NCI-H524 treated with DMSO at 0.1 percent for 48 hours (cell line): Measurements from ENCODE around the gene MT1H.
A peak's percentile ranks its signal among the peaks of the same experiment; 100 is the strongest.

Experiments used
- DNase-seq: peaks from one replicate; lab custom pipeline; 2025; lab: John Stamatoyannopoulos, UW

Gene MT1H

DNA sequence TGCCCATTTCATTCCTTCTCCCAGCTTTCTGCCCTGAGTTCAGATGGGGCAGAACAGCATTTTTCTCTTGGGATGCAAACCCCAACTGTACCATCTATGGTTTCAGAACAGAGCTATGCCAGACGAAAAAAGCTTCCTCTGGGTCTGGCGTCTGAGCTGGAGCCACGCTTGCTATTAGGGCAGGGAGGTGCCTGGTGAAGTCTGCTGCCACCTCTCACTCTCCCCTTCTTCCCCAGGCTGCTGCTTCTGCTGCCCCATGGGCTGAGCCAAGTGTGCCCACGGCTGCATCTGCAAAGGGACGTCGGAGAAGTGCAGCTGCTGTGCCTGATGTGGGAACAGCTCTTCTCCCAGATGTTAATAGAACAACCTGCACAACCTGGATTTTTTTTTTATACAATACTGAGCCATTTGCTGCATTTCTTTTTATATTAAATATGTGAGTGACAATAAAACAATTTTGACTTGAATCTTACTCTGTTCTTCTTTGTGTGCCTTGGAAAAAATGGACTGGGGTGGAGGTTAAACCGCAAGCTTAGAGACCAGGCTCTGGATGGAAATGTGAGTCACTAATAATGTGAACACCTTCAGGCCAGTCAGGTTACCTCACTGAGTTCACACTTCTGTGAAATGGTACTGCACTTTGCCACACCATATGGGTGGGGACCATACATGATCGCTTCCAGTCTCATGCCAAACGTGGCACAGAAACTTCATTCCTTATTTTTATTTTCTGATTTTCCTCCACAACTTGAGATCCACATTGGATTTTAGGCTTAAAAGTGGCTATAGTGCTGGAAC lies 32.8 kb upstream of the MT1H start:
- no peak for DNase-seq

DNA sequence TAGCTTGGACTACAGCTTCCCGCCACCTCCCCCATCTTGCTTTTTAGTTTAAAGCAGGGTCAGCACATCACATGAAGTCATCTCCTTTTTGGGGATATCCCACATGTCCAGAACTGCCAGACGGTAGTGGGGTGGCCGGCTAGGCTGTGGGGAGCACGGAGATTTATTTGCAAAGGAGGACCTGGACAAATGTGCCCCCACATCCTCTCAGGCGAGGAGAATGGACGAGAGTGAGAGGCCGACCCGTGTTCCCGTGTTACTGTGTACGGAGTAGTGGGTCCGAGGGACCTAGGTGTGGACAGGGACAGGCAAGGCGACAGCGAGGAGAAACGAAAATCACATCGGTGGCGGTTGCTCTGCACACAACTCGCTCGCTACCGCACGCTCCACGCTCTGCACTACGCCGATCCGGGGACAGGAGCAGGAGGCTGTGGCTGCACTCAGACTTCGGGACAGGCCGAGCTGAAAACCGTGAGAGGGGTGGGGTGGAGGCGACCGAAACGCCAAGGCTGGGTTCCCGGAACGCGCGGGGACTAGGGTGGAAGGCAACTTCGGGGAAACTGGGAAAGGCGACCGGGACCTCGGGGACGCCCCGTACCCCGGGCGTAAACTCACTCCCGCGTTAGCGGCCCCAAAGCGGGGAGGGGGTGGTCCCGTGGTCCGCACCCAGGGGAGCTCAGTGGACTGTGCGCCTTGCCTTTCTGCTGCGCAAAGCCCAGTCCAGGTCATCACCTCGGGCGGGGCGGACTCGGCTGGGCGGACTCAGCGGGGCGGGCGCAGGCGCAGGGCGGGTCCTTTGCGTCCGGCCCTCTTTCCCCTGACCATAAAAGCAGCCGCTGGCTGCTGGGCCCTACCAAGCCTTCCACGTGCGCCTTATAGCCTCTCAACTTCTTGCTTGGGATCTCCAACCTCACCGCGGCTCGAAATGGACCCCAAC lies 31.5 kb upstream of the MT1H start, which contains the start of gene MT1A:
Gene MT1A, plus strand, starts transcription at position 853 of the 937 bp plus-strand sequence. Its CDS starts 73 bp downstream, at position 926.
- no peak for DNase-seq

DNA sequence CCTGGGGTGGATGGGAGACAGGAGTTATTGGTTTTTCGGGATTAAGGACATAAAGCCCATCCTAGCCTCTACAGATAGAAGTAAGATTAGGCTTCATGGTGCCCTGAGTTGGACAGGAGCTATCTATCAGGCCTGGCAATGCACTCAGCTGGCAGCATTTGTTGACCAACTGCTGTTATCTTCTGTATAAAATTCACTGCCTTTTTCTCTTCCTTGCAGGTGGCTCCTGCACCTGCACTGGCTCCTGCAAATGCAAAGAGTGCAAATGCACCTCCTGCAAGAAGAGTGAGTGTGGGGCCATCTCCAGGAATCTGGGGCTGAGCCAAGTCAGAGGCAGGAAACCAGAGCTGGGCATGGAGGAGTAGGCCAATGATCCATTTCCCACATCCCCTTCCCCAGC lies 30.6 kb upstream of the MT1H start:
- DNase-seq: no peak

DNA sequence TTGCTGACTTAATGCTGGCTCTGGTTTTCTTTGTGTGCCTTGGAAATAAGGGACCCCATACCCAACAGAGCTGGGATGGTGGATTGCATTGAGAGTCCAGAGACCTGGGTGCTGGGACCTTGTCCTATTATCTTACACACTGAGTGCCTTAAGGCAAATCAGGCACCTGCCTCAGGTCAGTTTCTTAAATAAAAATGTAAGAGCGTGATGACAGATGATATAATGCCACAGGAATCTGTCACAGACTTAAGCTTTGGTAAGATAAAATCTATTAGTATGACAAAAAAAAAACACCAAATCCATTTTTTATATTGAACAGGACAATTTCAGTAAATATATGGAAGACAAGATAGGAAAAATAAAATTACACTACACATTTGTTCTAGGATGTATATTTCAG lies 29.5 kb upstream of the MT1H start:
- DNase-seq: no peak

DNA sequence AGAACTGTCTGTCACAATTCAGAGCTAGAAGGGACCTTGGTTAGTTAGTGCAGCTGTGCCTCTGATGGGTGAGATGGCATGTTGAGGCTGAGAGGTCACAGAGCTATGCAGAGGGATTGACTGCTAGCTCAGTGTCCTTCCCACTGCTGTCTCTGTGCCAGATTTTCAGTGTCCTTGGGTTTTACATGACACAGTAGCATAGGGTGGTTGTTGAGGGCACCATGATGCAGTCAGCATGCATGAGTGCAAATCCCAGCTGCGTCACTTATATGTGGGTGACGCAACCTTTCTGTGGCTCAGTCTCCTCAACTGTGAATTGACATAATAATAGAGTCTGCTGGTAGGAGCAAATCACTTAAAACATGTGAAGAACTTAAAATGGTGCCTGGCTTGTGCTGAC lies 28.4 kb upstream of the MT1H start:
- no peak for DNase-seq

DNA sequence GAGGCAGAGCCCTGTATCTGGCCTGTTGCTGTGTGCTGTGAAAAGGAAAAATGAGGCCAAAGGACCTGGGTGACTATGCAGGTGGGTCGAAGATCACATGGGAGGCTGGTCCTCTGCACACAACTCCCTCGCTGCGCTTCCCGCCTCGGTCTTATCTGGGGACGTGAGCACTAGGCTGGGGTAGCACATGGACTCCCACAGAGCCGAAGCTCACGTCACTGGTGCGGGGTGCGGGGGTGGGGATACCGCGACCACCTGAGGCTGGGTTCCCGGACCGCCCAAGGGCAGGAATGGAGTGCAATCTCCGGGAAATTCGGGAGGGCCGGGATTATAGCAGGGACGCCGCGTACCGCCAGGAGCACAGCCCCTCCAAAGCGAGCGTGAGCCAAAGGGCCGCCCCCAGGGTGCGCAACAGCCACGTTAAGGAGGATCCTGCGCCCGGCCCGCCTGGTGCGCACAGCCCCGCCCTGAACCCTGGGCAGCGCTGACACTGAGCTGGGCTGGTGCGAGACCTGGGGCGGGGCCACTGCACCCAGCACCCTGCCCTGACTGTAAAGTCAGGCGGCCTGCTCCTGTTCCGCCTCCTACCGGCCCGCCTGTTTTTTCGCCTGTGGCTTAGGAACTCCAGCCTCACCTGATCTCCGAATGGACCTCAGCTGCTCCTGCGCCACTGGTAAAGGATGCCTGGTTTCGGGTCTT lies 26.4 kb upstream of the MT1H start:
- DNase-seq: peak; percentile 38

DNA sequence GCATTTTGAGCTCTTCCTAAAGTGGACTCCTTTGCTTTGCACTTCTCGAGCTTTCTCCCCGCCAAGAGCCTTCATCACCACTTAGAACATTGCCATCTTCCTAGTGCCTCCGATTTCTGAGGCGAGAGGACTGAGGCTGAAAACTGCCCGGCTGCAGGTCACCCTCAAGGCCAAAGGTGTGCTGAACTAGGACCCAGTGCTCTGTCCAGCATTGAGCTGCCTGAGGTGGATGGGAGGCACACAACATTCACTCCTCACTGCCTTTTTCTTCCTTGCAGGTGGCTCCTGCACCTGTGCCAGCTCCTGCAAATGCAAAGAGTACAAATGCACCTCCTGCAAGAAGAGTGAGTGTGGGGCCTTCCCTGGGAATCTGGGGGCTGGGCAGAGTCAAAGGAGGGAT lies 25.8 kb upstream of the MT1H start:
- no peak for DNase-seq

DNA sequence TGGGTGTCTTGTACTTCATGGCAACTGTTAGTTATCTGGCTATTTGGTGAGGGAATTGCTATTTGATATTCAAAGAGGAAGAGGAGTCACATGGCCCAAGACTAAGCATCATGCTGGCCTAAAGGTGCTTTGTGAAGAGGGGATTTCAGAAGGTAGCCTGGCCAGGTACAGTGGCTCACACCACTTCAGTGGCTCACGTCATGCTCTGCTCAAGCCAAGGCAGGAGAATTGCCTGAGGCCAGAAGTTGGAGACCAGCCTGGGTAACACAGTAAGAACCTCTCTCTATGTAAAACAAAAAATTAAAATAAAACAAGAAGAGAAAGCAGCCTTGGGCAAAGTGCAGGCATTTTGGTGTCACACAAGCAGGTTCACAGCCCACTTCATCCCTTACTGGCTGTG lies 24.3 kb upstream of the MT1H start:
- DNase-seq: no peak

DNA sequence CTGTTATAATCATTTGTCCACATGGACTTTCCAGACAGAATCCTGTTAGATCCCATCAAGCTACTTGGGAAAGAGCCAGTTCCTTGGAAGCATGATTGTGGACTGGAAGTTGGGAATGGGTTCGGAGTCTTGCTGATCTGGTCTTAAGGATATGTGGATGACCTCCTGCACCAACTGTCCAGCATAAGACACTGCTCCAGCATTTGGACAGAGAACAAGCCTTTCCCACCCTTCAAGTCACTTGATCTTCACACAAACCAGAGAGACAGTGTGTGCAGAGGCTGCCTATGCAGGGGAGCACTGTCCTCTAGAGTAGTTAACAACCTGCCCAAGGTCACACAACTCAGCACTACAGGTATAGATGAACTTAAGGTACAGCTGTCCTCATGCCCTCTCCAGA lies 23.8 kb upstream of the MT1H start:
- DNase-seq: no peak

DNA sequence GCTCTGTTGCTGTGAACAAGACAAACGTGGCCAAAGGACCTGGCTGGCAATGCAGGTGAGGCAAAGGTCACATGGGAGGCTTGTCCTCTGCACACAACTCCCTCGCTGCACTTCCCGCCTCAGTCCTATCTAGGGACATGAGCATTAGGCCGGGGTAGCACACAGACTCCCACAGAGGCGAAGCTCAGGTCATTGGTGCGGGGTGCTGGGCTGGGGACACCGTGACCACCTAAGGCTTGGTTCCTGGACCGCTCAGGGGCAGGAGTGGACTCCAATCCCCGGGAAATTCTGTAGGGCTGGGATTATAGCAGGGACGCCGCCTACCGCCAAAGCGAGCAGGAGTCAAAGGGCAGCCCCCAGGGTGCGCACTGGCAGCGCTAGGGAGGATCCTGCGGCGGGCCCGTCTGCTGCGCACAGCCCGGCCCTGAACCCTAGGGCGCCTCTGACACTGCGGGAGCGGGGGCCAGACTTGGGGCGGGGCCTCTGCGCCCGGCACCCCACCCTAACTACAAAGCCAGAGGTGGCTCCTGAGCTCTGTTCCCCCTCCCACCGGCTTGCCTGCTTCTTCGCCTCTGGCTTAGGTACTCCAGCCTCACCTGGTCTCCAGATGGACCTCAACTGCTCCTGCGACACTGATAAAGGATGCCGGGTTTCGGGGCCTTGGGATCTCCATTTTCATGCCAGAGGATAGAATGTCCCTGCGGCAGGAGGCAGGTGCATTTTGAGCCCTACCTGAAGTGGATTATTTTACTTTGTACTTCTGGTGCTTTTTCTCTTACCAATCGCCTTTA lies 21.8 kb upstream of the MT1H start:
- DNase-seq: no peak

DNA sequence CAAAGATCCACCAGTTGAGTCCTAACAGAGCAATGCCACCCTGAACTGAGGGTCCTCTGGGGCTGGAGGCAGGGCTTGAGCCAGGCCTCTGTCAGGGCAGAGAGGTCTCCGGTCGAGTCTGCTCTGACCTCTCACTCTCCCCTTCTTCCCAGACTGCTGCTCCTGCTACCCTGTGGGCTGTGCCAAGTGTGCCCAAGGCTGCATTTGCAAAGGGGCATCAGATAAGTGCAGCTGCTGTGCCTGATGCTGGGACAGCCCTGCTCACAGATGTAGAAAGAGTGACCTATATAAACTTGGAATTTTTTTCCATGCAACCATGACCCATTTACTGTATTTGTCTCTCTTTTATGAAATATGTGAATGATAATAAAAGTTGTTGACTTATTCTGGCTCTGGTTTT lies 20.3 kb upstream of the MT1H start:
- no peak for DNase-seq

DNA sequence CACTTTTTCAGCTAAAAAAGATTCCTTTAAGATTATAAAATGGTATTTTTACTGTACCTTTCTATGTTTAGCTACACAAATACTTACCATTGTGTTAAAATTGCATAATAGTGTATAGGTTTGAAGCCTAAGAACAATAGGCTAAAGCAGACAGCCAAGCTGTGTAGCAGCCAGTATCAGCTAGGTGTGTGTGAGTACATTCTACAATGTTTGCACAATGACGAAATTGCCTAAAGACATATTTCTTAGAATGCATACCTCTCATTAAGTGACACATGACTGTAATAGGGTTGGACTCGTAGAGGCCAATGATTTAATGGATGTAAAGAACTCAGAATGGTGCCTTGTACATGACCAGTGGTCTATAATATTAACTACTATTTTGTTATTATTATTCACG lies 19.8 kb upstream of the MT1H start:
- DNase-seq: no peak

DNA sequence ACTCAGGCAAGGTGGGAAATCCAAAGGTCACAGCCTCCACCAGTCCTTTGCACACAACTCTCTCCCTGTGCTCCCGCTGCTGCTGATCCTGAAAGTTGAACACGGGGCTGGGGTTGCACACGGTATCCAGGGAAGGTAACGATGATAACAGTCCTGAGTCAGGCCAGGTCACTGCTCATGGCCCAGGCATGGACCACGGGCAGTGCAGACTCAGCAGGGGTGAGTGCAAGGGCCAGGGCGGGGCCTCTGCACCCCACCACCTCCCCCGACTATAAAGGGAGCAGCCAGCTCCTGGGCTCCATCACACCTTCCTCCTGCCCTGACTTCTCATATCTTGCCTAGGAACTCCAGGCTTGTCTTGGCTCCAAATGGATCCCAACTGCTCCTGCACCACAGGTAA lies 18.0 kb upstream of the MT1H start, which contains the start of gene MT1B:
Gene MT1B, plus strand, starts transcription at position 301 of the 400 bp plus-strand sequence. Its CDS starts 68 bp downstream, at position 369.
- DNase-seq: no peak

DNA sequence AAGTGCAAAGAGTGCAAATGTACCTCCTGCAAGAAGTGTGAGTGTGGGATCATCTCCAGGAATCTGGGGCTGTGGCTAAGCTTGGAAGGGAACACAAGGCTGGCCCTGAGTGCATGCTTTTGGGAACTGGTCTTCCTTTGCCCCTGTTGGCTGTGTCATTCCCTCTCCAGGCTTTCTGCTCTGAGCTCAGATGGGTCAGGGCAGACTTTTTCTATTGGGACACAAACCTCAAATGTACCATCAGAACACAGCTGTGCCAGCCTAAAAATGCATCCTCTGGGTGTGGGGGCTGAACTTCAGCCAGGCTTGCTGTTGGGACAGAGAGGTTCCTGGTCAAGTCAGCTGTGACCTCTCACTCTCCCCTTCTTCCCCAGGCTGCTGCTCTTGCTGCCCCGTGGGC lies 17.0 kb upstream of the MT1H start:
- no peak for DNase-seq

DNA sequence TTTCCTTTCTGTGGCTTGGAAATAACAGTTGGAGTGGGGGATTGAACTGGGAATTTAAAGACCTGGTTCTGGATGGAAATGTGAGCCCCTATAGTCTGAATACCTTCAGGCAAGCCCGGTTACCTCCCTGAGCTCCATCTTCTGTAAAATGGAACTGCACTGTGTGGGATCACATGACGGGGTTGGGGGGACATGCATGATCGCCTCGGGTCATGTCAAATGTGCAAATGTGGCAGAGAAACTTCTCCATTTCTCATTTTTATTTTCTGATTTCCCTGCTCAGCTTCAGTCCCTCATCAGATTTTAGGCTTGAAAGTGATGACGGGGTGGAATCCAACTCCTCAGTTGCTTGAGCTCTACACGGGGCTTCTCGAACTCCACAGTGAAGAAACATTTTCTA lies 16.4 kb upstream of the MT1H start:
- no peak for DNase-seq

DNA sequence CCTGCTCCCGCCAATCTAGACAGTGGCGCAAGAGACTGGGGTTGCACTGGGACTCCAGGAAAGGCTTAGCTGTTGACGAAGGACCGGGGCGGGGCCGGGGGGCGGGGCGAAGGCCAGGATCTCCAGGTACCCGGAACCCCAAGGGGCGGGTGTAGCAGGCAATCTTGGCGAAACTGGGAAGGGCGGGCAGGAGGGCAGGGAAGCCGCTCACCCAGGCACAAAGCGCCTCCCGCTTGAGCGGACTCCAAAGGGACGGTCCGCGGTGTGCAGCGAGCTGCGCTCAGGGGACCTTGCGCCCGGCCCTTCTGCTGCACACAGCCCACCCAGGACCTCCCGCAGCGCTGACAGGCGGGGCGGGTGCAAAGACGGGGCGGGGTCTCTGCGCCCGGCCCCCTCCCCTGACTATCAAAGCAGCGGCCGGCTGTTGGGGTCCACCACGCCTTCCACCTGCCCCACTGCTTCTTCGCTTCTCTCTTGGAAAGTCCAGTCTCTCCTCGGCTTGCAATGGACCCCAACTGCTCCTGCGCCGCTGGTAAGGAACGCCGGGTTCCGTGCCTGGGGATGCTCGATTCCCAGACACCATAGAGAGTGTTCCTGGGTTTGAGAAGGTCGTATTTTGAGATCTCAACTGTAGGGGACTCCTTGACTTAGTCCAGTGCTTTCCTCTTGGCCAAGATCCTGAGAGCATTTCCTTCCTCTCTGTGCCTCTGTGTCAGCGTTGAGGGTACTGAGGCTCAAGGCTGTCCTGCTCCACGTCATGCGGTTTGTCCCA lies 11.9 kb upstream of the MT1H start, which contains the start of gene MT1F:
Gene MT1F, plus strand, starts transcription at position 405 of the 772 bp plus-strand sequence. Its CDS starts 100 bp downstream, at position 505.
- DNase-seq: no peak

DNA sequence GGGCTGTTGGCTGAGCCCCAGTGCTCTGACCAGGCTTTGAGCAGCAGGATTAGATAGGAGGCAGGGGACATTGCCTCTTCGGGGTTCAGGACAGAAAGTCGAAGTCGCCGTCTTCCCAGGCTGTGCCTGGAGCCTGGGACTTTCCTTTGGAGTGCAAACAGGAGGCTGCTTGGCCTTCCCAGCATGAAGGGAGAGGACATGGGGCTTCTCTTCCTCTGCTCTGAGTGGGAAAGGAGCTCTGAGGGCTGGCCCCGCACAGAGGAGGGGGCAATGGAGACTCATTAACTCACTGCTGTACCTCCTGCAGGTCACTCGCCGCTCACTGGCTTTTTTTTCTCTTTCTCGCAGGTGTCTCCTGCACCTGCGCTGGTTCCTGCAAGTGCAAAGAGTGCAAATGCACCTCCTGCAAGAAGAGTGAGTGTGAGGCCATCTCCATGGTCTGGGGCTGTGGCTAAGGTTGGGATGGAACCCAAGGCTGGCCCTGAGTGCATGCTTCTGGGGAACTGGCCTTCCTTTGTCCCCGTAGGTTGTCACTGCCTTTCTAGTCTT lies 11.2 kb upstream of the MT1H start:
- DNase-seq: no peak

DNA sequence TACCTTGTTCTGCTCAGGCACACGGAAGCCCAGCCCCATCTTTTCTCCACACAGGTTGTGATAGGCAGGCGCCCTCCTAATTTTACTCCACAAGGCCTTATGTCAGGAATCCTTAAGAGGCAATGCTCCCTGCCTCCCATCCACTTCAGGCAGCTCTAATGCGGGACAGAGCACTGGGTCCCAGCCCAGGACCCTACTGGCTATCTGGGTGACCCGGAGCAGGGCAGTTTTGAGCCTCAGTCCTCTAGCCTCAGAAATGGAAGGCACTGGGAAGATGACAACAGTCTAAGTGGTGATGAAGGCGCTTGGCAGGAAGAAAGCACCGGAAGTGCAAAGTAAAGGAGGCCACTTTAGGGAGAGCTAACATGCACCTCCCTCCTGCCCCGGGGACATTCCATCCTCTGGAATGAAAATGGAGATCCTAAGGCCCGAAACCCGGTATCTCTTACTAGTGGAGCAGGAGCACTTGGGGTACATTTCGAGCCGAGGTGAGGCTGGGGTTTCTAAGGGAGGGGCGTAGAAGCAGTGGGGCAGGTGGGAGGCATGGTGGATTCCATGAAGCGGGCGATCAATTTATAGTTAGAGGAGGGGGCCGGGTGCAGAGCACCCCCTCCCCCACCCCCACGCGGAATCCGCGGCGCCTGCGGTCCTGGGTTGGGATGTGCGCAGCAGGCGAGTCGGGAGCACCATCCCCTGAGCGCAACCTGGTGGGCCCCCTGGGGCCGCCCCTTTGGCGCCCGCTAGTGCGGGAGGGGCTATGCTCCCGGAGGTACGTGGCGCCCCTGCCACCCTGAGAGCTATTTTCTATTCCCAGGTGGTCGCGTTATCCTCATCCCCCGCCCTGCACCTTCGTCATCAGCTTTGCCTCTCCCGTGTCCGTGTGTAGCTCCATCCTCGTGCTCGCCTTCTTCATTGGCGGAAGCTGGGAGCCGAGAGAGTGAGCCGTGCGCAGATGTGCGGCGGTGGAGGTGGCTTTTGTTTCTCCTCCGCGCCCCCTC lies 7.0 kb upstream of the MT1H start:
- DNase-seq: no peak

DNA sequence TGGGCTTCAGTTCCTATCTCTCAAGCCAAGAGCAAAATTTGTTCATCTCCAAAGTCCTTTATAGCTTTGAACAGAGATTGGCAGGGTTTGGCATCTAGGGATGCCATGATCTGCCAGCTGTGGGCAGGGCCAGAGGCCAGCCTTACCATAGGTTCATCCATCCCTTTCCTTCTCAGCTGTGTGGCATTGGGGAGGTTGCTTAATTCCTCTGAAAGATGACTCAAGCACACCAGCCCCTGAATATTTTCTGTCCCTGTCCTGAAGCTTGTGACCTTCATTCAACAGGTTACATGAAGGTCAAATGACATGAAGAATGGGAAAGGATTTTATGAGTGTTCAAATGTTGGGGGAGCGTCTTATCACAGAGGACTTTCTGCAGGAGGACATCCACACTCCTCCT lies 5.1 kb upstream of the MT1H start:
- no peak for DNase-seq
